ENCODE measurements around the gene RMI2. TPM values are rescaled to one million over a fixed set of nuclear protein-coding genes. Genes with fewer than 3 reads are reported as not detected.

Gene RMI2
- total RNA-seq, 1 donor from 2014 or later, result 6.0 TPM

GRCh38 chr16:11399261-11399831, 54.1 kb downstream of the RMI2 start:
- DNase-seq (ENCODE audit: low read depth), result no peak

- DNase-seq (ENCODE audit: low read depth), result no peak
These were observed 54.8 kb downstream of the RMI2 start for GRCh38 chr16:11400076-11400475.

Other genes starting within 250 kb of the RMI2 start
- 1.0 and 4.2 TPM in 2 replicates for gene SOCS1, start 89.3 kb upstream of the RMI2 start, total RNA-seq
- not detected in 2 replicates for gene TNP2, start 76.1 kb upstream of the RMI2 start, total RNA-seq
- not detected in 2 replicates for gene PRM3, start 71.8 kb upstream of the RMI2 start, total RNA-seq
- not detected in 2 replicates for gene PRM2, start 69.0 kb upstream of the RMI2 start, total RNA-seq
- not detected in 2 replicates for gene PRM1, start 64.1 kb upstream of the RMI2 start, total RNA-seq
- gene LITAF, start 241.5 kb downstream of the RMI2 start, total RNA-seq, result 52.6 and 59.2 TPM in 2 replicates